Sigmoid colon (tissue), 4 donors: ENCODE data around the gene SCAF4.

Source experiments
- CTCF ChIP-seq, 4 experiments: fragments of 450-650 bp in 3 of 4; fragments of 200-600 bp in 1 of 4; IDR thresholded peaks; one replicate each; pipeline ENCODE4 v1.5.1; 2016 to 2019; ENCODE audit warnings: antibody characterized with exemption in 4 of 4, mild to moderate bottlenecking in 3 of 4, moderate library complexity in 2 of 4
- POLR2A ChIP-seq, 2 donors: fragments of 450-650 bp; IDR thresholded peaks; one replicate each; pipeline ENCODE4 v1.6.1; 2016; ENCODE audit warnings: antibody characterized with exemption in 2 of 2, mild to moderate bottlenecking in 2 of 2, moderate library complexity in 2 of 2
- POLR2AphosphoS5 ChIP-seq, 4 donors: sonication (generic); formaldehyde crosslinking; IDR thresholded peaks; one replicate each; pipeline ENCODE4 v1.6.1; 2017; ENCODE audit warnings: antibody characterized with exemption in 4 of 4

- TF ChIP-seq CTCF (IDR thresholded peaks at IDR 0.05) (no peak), POLR2AphosphoS5 (IDR thresholded peaks at IDR 0.05) (no peak), POLR2A (IDR thresholded peaks at IDR 0.05) (no peak)
These were observed 60.0 kb downstream of the SCAF4 start for GRCh38 chr21:31671931-31672330.
